22Rv1 (cell line): ENCODE data around the gene PEX26.
"Not testable (repeated sequence)": the region's sequence is repeated elsewhere in the genome, so short reads cannot be mapped to it uniquely, and the experiment has no call there.

Source experiments
- CTCF ChIP-seq: fragments of 450-650 bp; IDR thresholded peaks from 2 replicates; pipeline ENCODE4 v1.5.1; 2017; ENCODE audit warnings: mild to moderate bottlenecking
- ZFX ChIP-seq: fragments of 450-650 bp; IDR thresholded peaks from 2 replicates; pipeline ENCODE4 v1.6.1; 2017; ENCODE audit warnings: antibody characterized with exemption, borderline replicate concordance

GRCh38 chr22:18071307-18071967 lies 6.4 kb upstream of the PEX26 start:
- peak; percentile 38 for TF ChIP-seq CTCF
- not testable (repeated sequence) for TF ChIP-seq ZFX
